HCT116 (cell line): ENCODE measurements around the gene GPR78. TPM values are rescaled to one million over a fixed set of nuclear protein-coding genes. Genes with fewer than 3 reads are reported as not detected.
A peak's percentile ranks its signal among the peaks of the same experiment; 100 is the strongest.

Experiments used
- ATAC-seq: fragments of 200-7000 bp; cut with Tn5 transposase; 2 replicates; pipeline ENCODE4 v1.9.1; 2020; ENCODE audit warnings: mild to moderate bottlenecking, moderate library complexity
- BruUV-seq: library from RNA; stranded (reverse); fragments of 400-500 nt; replicated peaks from 2 replicates; lab custom pipeline; 2021; lab: Mats Ljungman, UMichigan
- CTCF ChIA-PET: fragments of 300-600 bp; sonication (Branson Sonifier 250); formaldehyde crosslinking; loops from one replicate; lab custom pipeline; 2021; ENCODE audit warnings: antibody characterized with exemption; lab: Charles Lee
- POLR2A ChIA-PET: fragments of 300-600, 350-600 bp; sonication (Branson Sonifier 250); formaldehyde crosslinking; loops from one replicate; lab custom pipeline; 2021; ENCODE audit warnings: antibody characterized with exemption; lab: Charles Lee
- RAD21 ChIA-PET, 2 experiments: fragments of 300-600 bp; sonication (Branson Sonifier 250); formaldehyde crosslinking; loops; one replicate each; lab custom pipeline; 2023; ENCODE audit warnings: low total read pairs in 2 of 2; ENCODE audit not compliant: uncharacterized antibody in 2 of 2, unreplicated experiment in 2 of 2, low non-redundant PET in 1 of 2; lab: Charles Lee
- DNase-seq: peaks from one replicate; pipeline ENCODE4 v3.0.0-alpha.2; 2010; ENCODE audit warnings: low read depth, low spot score
- H2AFZ ChIP-seq: fragments of 200-600 bp; shearing (Covaris generic), sonication (generic); 2 replicates; pipeline ENCODE4 v1.6.1; 2017; ENCODE audit warnings: low read depth, mixed run types, mixed read lengths, antibody characterized with exemption, low read length; ENCODE audit not compliant: poor library complexity, severe bottlenecking
- H3K27ac ChIP-seq: 2 replicates; pipeline ENCODE4 v1.5.1; 2012; ENCODE audit warnings: low read depth, low read length
- H3K27me3 ChIP-seq: fragments of 200-600 bp; sonication (generic); 2 replicates; pipeline ENCODE4 v1.6.1; 2016; ENCODE audit warnings: mixed run types, low read length, mixed read lengths; ENCODE audit not compliant: insufficient read depth
- H3K36me3 ChIP-seq, 2 experiments: fragments of 200-500 bp in 1 of 2; fragments of 200-600 bp in 1 of 2; sonication (Bioruptor generic) in 1 of 2; sonication (generic) in 1 of 2; 2 replicates each; pipeline versions ENCODE4 v1.5.1 to v1.6.1; 2014 to 2016; ENCODE audit warnings: low read length in 2 of 2, inconsistent platforms in 1 of 2, mixed read lengths in 1 of 2, mixed run types in 1 of 2; ENCODE audit not compliant: insufficient read depth in 2 of 2, control insufficient read depth in 1 of 2
- H3K4me1 ChIP-seq, 2 experiments: fragments of 200-600 bp in 1 of 2; sonication (generic) in 1 of 2; 2 replicates each; pipeline versions ENCODE4 v1.5.1 to v1.6.1; 2012 to 2017; ENCODE audit warnings: low read length in 2 of 2, inconsistent platforms in 1 of 2, mild to moderate bottlenecking in 1 of 2, mixed read lengths in 1 of 2, mixed run types in 1 of 2, moderate library complexity in 1 of 2; ENCODE audit not compliant: insufficient read depth in 2 of 2, control insufficient read depth in 1 of 2
- H3K4me2 ChIP-seq: fragments of 200-600 bp; sonication (generic); 2 replicates; pipeline ENCODE4 v1.6.1; 2017; ENCODE audit warnings: mixed run types, low read length, mixed read lengths
- H3K4me3 ChIP-seq, 2 experiments: fragments of 200-600 bp in 1 of 2; sonication (generic) in 1 of 2; replicated peaks in 1 of 2; 2 replicates each; pipeline ENCODE4 v1.5.1; 2011 to 2016; ENCODE audit warnings: low read length in 2 of 2, control low read depth in 1 of 2, low read depth in 1 of 2, mild to moderate bottlenecking in 1 of 2, mixed read lengths in 1 of 2, mixed run types in 1 of 2
- H3K79me2 ChIP-seq: fragments of 200-600 bp; sonication (generic); 2 replicates; pipeline ENCODE4 v1.6.1; 2017; ENCODE audit warnings: mild to moderate bottlenecking, mixed run types, low read length, moderate library complexity, mixed read lengths; ENCODE audit not compliant: insufficient read depth
- H3K9ac ChIP-seq: fragments of 200-600 bp; sonication (generic); 2 replicates; pipeline ENCODE4 v1.6.1; 2016; ENCODE audit warnings: low read length, mixed read lengths
- H3K9me2 ChIP-seq: fragments of 200-600 bp; sonication (generic), shearing (Covaris generic); 2 replicates; pipeline ENCODE4 v1.6.1; 2017; ENCODE audit warnings: mixed run types, mild to moderate bottlenecking, moderate library complexity; ENCODE audit not compliant: insufficient read depth
- H3K9me3 ChIP-seq, 2 experiments: fragments of 200-500 bp in 1 of 2; fragments of 200-600 bp in 1 of 2; sonication (Bioruptor generic) in 1 of 2; sonication (generic) in 1 of 2; 2 replicates each; pipeline ENCODE4 v1.6.1; 2014 to 2017; ENCODE audit warnings: low read length in 2 of 2, mixed read lengths in 2 of 2, inconsistent platforms in 1 of 2, low read depth in 1 of 2, mild to moderate bottlenecking in 1 of 2, mixed run types in 1 of 2, moderate library complexity in 1 of 2; ENCODE audit not compliant: control insufficient read depth in 1 of 2, insufficient read depth in 1 of 2
- H4K20me1 ChIP-seq: fragments of 200-600 bp; sonication (generic), shearing (Covaris generic); 2 replicates; pipeline ENCODE4 v1.6.1; 2017; ENCODE audit warnings: mixed run types, mild to moderate bottlenecking, moderate library complexity; ENCODE audit not compliant: insufficient read depth
- POLR2AphosphoS5 ChIP-seq: IDR thresholded peaks from 2 replicates; pipeline ENCODE4 v1.6.1; 2011; ENCODE audit warnings: mild to moderate bottlenecking, low read depth, low read length, moderate library complexity
- RAD21 ChIP-seq: IDR thresholded peaks from 2 replicates; pipeline ENCODE4 v1.6.1; 2012; ENCODE audit warnings: low read depth, mild to moderate bottlenecking
- intact Hi-C: fragments of 100-400 bp; cut with micrococcal nuclease; formaldehyde crosslinking; loops from 2 replicates; pipeline ENCODE4 v1.10.0; 2022
- total RNA-seq: library from RNA; stranded (reverse); gene quantifications from one replicate; pipeline ENCODE4 v1.2.1, GENCODE V29; 2021; ENCODE audit not compliant: unreplicated experiment
- TF ChIP-seq, protein P1 (sequence below), 3 experiments: fragments of 200-600 bp in 1 of 3; sonication (generic) in 1 of 3; IDR thresholded peaks in 2 of 3; conservative IDR thresholded peaks in 1 of 3; 2 replicates each; pipeline ENCODE4 v1.5.1; 2012 to 2017; ENCODE audit warnings: low read depth in 2 of 3, low read length in 2 of 3, antibody characterized with exemption in 1 of 3, borderline replicate concordance in 1 of 3, control low read depth in 1 of 3, mild to moderate bottlenecking in 1 of 3, mixed read lengths in 1 of 3, mixed run types in 1 of 3, moderate library complexity in 1 of 3; ENCODE audit not compliant: insufficient read depth in 1 of 3
- TF ChIP-seq, protein P2 (sequence below): IDR thresholded peaks from 2 replicates; pipeline ENCODE4 v1.6.1; 2012; ENCODE audit warnings: low read depth

GPR78 gene
- total RNA-seq, 1 experiment from 2014 or later = not detected

GRCh38 chr4:8586671-8587468, 6.7 kb downstream of the GPR78 start:
- no peaks in the 10 kb centered on the region for H3K36me3 ChIP-seq
- H3K9me2 ChIP-seq = no peaks in the 10 kb centered on the region
- H2AFZ ChIP-seq = no peak overlapping the region
- peaks cover 12% of the 10 kb centered on the region; the same call in 1 of the 2 replicates for H3K27me3 ChIP-seq
- ATAC-seq (peak; percentile 87), DNase-seq (no peak)
- intact Hi-C loops = loop anchor here (5.0 kb wide), 1 partner anchor 40 kb away; no protein-coding TSS in a partner anchor
- H3K79me2 ChIP-seq = no peaks in the 10 kb centered on the region
- no peak overlapping the region for H3K4me3 ChIP-seq
- no TSS peak for BruUV-seq
- no peaks in the 10 kb centered on the region for H4K20me1 ChIP-seq
- no peak overlapping the region for H3K9ac ChIP-seq
- no peak overlapping the region for H3K4me2 ChIP-seq
- TF ChIP-seq, protein P1, sequence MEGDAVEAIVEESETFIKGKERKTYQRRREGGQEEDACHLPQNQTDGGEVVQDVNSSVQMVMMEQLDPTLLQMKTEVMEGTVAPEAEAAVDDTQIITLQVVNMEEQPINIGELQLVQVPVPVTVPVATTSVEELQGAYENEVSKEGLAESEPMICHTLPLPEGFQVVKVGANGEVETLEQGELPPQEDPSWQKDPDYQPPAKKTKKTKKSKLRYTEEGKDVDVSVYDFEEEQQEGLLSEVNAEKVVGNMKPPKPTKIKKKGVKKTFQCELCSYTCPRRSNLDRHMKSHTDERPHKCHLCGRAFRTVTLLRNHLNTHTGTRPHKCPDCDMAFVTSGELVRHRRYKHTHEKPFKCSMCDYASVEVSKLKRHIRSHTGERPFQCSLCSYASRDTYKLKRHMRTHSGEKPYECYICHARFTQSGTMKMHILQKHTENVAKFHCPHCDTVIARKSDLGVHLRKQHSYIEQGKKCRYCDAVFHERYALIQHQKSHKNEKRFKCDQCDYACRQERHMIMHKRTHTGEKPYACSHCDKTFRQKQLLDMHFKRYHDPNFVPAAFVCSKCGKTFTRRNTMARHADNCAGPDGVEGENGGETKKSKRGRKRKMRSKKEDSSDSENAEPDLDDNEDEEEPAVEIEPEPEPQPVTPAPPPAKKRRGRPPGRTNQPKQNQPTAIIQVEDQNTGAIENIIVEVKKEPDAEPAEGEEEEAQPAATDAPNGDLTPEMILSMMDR (IDR thresholded peaks at IDR 0.05 in 2 of 3, conservative IDR thresholded peaks at IDR 0.05 in 1 of 3; ENCODE audit: borderline replicate concordance in 1 of 3, insufficient read depth in 1 of 3, low read depth in 2 of 3, low read length in 2 of 3) = peak; percentile 35 to 63 (median 49); a peak in 4 of 6 replicates
- TF ChIP-seq POLR2AphosphoS5 (no peak), RAD21 (peak; percentile 60)
- TF ChIP-seq, protein P2, sequence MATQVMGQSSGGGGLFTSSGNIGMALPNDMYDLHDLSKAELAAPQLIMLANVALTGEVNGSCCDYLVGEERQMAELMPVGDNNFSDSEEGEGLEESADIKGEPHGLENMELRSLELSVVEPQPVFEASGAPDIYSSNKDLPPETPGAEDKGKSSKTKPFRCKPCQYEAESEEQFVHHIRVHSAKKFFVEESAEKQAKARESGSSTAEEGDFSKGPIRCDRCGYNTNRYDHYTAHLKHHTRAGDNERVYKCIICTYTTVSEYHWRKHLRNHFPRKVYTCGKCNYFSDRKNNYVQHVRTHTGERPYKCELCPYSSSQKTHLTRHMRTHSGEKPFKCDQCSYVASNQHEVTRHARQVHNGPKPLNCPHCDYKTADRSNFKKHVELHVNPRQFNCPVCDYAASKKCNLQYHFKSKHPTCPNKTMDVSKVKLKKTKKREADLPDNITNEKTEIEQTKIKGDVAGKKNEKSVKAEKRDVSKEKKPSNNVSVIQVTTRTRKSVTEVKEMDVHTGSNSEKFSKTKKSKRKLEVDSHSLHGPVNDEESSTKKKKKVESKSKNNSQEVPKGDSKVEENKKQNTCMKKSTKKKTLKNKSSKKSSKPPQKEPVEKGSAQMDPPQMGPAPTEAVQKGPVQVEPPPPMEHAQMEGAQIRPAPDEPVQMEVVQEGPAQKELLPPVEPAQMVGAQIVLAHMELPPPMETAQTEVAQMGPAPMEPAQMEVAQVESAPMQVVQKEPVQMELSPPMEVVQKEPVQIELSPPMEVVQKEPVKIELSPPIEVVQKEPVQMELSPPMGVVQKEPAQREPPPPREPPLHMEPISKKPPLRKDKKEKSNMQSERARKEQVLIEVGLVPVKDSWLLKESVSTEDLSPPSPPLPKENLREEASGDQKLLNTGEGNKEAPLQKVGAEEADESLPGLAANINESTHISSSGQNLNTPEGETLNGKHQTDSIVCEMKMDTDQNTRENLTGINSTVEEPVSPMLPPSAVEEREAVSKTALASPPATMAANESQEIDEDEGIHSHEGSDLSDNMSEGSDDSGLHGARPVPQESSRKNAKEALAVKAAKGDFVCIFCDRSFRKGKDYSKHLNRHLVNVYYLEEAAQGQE = no peak
- no peak overlapping the region for H3K27ac ChIP-seq
- H3K4me1 ChIP-seq = no peaks in the 10 kb centered on the region
- ChIA-PET RAD21 (interaction anchor here in 1 of 2 experiments (2.1 kb wide), 1 partner anchor 118 kb away, joined by 7 read pairs; no protein-coding TSS in a partner anchor), POLR2A (no interaction called here), CTCF (interaction anchor here (0.6 to 1.6 kb wide), 6 partner anchors 10 to 330 kb away, joined by 3 to 14 read pairs (median 4); no protein-coding TSS in a partner anchor)
- H3K9me3 ChIP-seq = no peaks in the 10 kb centered on the region
